Mesendoderm (in vitro differentiated cells): ENCODE measurements around the gene RSPO3.
"Not testable (repeated sequence)": the region's sequence is repeated elsewhere in the genome, so short reads cannot be mapped to it uniquely, and the experiment has no call there.

ENCODE experiments used
- DNase-seq: peaks from one replicate; pipeline ENCODE4 v3.0.0; 2013
- H2AK5ac ChIP-seq: 2 replicates; pipeline ENCODE4 v1.6.1; 2013; ENCODE audit warnings: low read length, inconsistent platforms
- H2BK120ac ChIP-seq: 2 replicates; pipeline ENCODE4 v1.6.1; 2013; ENCODE audit warnings: low read depth, mild to moderate bottlenecking, low read length, moderate library complexity, mixed read lengths
- H2BK15ac ChIP-seq: replicated peaks from 2 replicates; pipeline ENCODE4 v1.6.1; 2013; ENCODE audit warnings: low read depth, mild to moderate bottlenecking, moderate library complexity
- H2BK5ac ChIP-seq: 2 replicates; pipeline ENCODE4 v1.6.1; 2013; ENCODE audit warnings: low read length, inconsistent platforms
- H3K18ac ChIP-seq: 2 replicates; pipeline ENCODE4 v1.6.1; 2013; ENCODE audit warnings: mild to moderate bottlenecking, low read length, mixed read lengths
- H3K23ac ChIP-seq: one replicate; pipeline ENCODE4 v1.6.1; 2013; ENCODE audit warnings: low read length
- H3K27ac ChIP-seq: 2 replicates; pipeline ENCODE4 v1.5.1; 2013; ENCODE audit warnings: low read depth, mild to moderate bottlenecking, inconsistent platforms, low read length, moderate library complexity
- H3K27me3 ChIP-seq: 2 replicates; pipeline ENCODE4 v1.6.1; 2013; ENCODE audit warnings: low read length, control low read depth, mild to moderate bottlenecking, inconsistent platforms; ENCODE audit not compliant: insufficient read depth, poor library complexity
- H3K36me3 ChIP-seq: 2 replicates; pipeline ENCODE4 v1.6.1; 2013; ENCODE audit warnings: low read length, inconsistent platforms; ENCODE audit not compliant: control insufficient read depth, insufficient read depth
- H3K4ac ChIP-seq: one replicate; pipeline ENCODE4 v1.6.1; 2013; ENCODE audit warnings: low read depth, mild to moderate bottlenecking, low read length, moderate library complexity
- H3K4me1 ChIP-seq: 2 replicates; pipeline ENCODE4 v1.6.1; 2013; ENCODE audit warnings: low read depth, low read length, inconsistent platforms; ENCODE audit not compliant: control insufficient read depth
- H3K4me2 ChIP-seq: 2 replicates; pipeline ENCODE4 v1.6.1; 2013; ENCODE audit warnings: low read length
- H3K4me3 ChIP-seq: 2 replicates; pipeline ENCODE4 v1.5.1; 2013; ENCODE audit warnings: mild to moderate bottlenecking, low read length
- H3K56ac ChIP-seq: one replicate; pipeline ENCODE4 v1.6.1; 2013; ENCODE audit warnings: low read length
- H3K79me1 ChIP-seq: 2 replicates; pipeline ENCODE4 v1.6.1; 2013; ENCODE audit warnings: low read length, inconsistent platforms
- H3K79me2 ChIP-seq: 2 replicates; pipeline ENCODE4 v1.6.1; 2013; ENCODE audit warnings: mild to moderate bottlenecking, low read length; ENCODE audit not compliant: control insufficient read depth, insufficient read depth
- H3K9ac ChIP-seq: 2 replicates; pipeline ENCODE4 v1.6.1; 2013; ENCODE audit warnings: low read length, inconsistent platforms
- H4K5ac ChIP-seq: one replicate; pipeline ENCODE4 v1.6.1; 2013; ENCODE audit warnings: low read length
- H4K8ac ChIP-seq: one replicate; pipeline ENCODE4 v1.6.1; 2013; ENCODE audit warnings: low read depth, mild to moderate bottlenecking, control low read depth, low read length, moderate library complexity
- WGBS: extraction: QIAGEN DNeasy Blood & Tissue Kit; methylation state at CpG from one replicate; pipeline ENCODE4 v1.1.7; 2013; ENCODE audit warnings: low lambda C conversion rate, missing lambda C conversion rate; ENCODE audit not compliant: insufficient coverage; ENCODE audit errors: extremely low coverage; 5-methylcytosine and 5-hydroxymethylcytosine counted together

The RSPO3 gene

GRCh38 chr6:127206531-127207095, 88.1 kb downstream of the RSPO3 start:
- H3K36me3 ChIP-seq: no peaks in the 10 kb centered on the region
- no peak overlapping the region for H3K27ac ChIP-seq

GRCh38 chr6:127207591-127208120, 89.2 kb downstream of the RSPO3 start:
- Histone ChIP-seq H2BK5ac (no peak overlapping the region), H3K9ac (no peak overlapping the region), H3K4ac (no peak overlapping the region), H3K36me3 (no peaks in the 10 kb centered on the region), H4K5ac (no peak overlapping the region), H3K79me2 (no peaks in the 10 kb centered on the region), H3K4me1 (no peaks in the 10 kb centered on the region), H3K79me1 (no peaks in the 10 kb centered on the region), H4K8ac (no peak overlapping the region), H3K23ac (no peak overlapping the region), H3K56ac (no peak overlapping the region), H3K4me2 (no peak overlapping the region), H2BK15ac (no peak overlapping the region), H3K27ac (no peak overlapping the region), H3K4me3 (no peak overlapping the region), H3K27me3 (no peaks in the 10 kb centered on the region), H2BK120ac (no peak overlapping the region), H2AK5ac (no peak overlapping the region), H3K18ac (no peak overlapping the region)
- WGBS: no CpG with 5 or more reads among the region's 4 CpGs
- no peak for DNase-seq

More at GRCh38 chr6:127206531-127207095, 88.1 kb downstream of the RSPO3 start:
- H3K18ac ChIP-seq: no peak overlapping the region
- H3K4ac ChIP-seq: no peak overlapping the region
- no peak overlapping the region for H3K4me3 ChIP-seq
- H2BK15ac ChIP-seq: no peak overlapping the region
- H4K5ac ChIP-seq: no peak overlapping the region
- H2BK5ac ChIP-seq: no peak overlapping the region
- H3K79me1 ChIP-seq: no peaks in the 10 kb centered on the region
- H3K9ac ChIP-seq: no peak overlapping the region
- H3K4me1 ChIP-seq: no peaks in the 10 kb centered on the region
- no peak overlapping the region for H3K23ac ChIP-seq
- H3K27me3 ChIP-seq: no peaks in the 10 kb centered on the region
- no peaks in the 10 kb centered on the region for H3K79me2 ChIP-seq
- DNase-seq: no peak
- no peak overlapping the region for H4K8ac ChIP-seq
- no peak overlapping the region for H2AK5ac ChIP-seq
- H2BK120ac ChIP-seq: no peak overlapping the region
- no peak overlapping the region for H3K56ac ChIP-seq
- H3K4me2 ChIP-seq: no peak overlapping the region

- Histone ChIP-seq H3K9ac (no peak overlapping the region), H3K4me3 (no peak overlapping the region), H2BK120ac (no peak overlapping the region), H3K4me1 (no peaks in the 10 kb centered on the region), H3K79me1 (no peaks in the 10 kb centered on the region), H4K5ac (no peak overlapping the region), H3K27ac (no peak overlapping the region), H3K18ac (no peak overlapping the region), H3K79me2 (no peaks in the 10 kb centered on the region), H2BK15ac (no peak overlapping the region), H3K4me2 (no peak overlapping the region), H3K27me3 (no peaks in the 10 kb centered on the region), H3K56ac (no peak overlapping the region), H2AK5ac (no peak overlapping the region), H2BK5ac (no peak overlapping the region), H3K4ac (no peak overlapping the region), H3K23ac (no peak overlapping the region), H3K36me3 (no peaks in the 10 kb centered on the region), H4K8ac (no peak overlapping the region)
- DNase-seq: no peak
- WGBS: no CpG with 5 or more reads among the region's 6 CpGs
Measured at GRCh38 chr6:127210725-127211124, 92.3 kb downstream of the RSPO3 start.

GRCh38 chr6:127212376-127212775, 93.9 kb downstream of the RSPO3 start:
- Histone ChIP-seq H3K18ac (no peak overlapping the region), H4K8ac (no peak overlapping the region)

GRCh38 chr6:127214032-127214431, 95.6 kb downstream of the RSPO3 start:
- not testable (repeated sequence) for H3K36me3 ChIP-seq, H3K23ac ChIP-seq, H3K79me2 ChIP-seq, H3K4me3 ChIP-seq, H3K27me3 ChIP-seq, H3K18ac ChIP-seq, H4K8ac ChIP-seq, H3K4ac ChIP-seq, H3K4me2 ChIP-seq, H3K27ac ChIP-seq, H3K79me1 ChIP-seq, H2BK15ac ChIP-seq, H2BK120ac ChIP-seq, DNase-seq, H3K9ac ChIP-seq, H4K5ac ChIP-seq, H2BK5ac ChIP-seq, H2AK5ac ChIP-seq, H3K56ac ChIP-seq, H3K4me1 ChIP-seq
- no CpG with 5 or more reads among the region's 13 CpGs for WGBS

More at GRCh38 chr6:127212376-127212775, 93.9 kb downstream of the RSPO3 start:
- Histone ChIP-seq H2BK5ac (no peak overlapping the region), H2BK15ac (no peak overlapping the region), H2BK120ac (no peak overlapping the region), H3K79me2 (no peaks in the 10 kb centered on the region), H3K9ac (no peak overlapping the region), H3K79me1 (no peaks in the 10 kb centered on the region), H3K4me3 (no peak overlapping the region), H3K27ac (no peak overlapping the region), H3K4me2 (no peak overlapping the region), H3K4ac (no peak overlapping the region), H3K27me3 (no peaks in the 10 kb centered on the region), H3K36me3 (no peaks in the 10 kb centered on the region), H3K56ac (no peak overlapping the region), H3K4me1 (no peaks in the 10 kb centered on the region), H2AK5ac (no peak overlapping the region), H3K23ac (no peak overlapping the region), H4K5ac (no peak overlapping the region)
- DNase-seq: no peak

- H2BK15ac ChIP-seq, H2BK120ac ChIP-seq, H3K23ac ChIP-seq, H3K79me1 ChIP-seq, H4K5ac ChIP-seq, H3K4me1 ChIP-seq, H3K4me3 ChIP-seq, H2AK5ac ChIP-seq, H3K18ac ChIP-seq, H4K8ac ChIP-seq, H3K4me2 ChIP-seq, H3K79me2 ChIP-seq, H3K36me3 ChIP-seq, H3K4ac ChIP-seq, H3K9ac ChIP-seq, H3K27ac ChIP-seq, H2BK5ac ChIP-seq, H3K56ac ChIP-seq, H3K27me3 ChIP-seq, DNase-seq: not testable (repeated sequence)
- WGBS: no CpG with 5 or more reads among the region's 31 CpGs
Measured at GRCh38 chr6:127214531-127214930, 96.1 kb downstream of the RSPO3 start.
